Progenitor cell of endocrine pancreas (in vitro differentiated cells): ENCODE measurements around the gene PARVB. TPM values are rescaled to one million over a fixed set of nuclear protein-coding genes. Genes with fewer than 3 reads are reported as not detected.

Source experiments
- DNase-seq: peaks from one replicate; pipeline ENCODE4 v3.0.0; 2021; ENCODE audit warnings: low spot score; ENCODE audit not compliant: unreplicated experiment
- H3K27ac Mint-ChIP-seq: 2 replicates; pipeline ENCODE4 v1.8.0; 2021; ENCODE audit warnings: mild to moderate bottlenecking, moderate library complexity, mixed read lengths
- H3K27me3 Mint-ChIP-seq: 2 replicates; pipeline ENCODE4 v1.8.0; 2021; ENCODE audit warnings: mixed read lengths
- H3K36me3 Mint-ChIP-seq: 2 replicates; pipeline ENCODE4 v1.8.0; 2022; ENCODE audit warnings: mixed read lengths; ENCODE audit not compliant: insufficient read depth
- H3K4me1 Mint-ChIP-seq: 2 replicates; pipeline ENCODE4 v1.8.0; 2021; ENCODE audit warnings: low read depth, mixed read lengths
- H3K4me3 Mint-ChIP-seq: 2 replicates; pipeline ENCODE4 v1.8.0; 2021; ENCODE audit warnings: low read depth, mild to moderate bottlenecking, moderate library complexity, mixed read lengths
- H3K9me3 Mint-ChIP-seq: 2 replicates; pipeline ENCODE4 v1.8.0; 2021; ENCODE audit warnings: low read depth, mixed read lengths
- CTCF ChIP-seq: fragments of 200-600 bp; sonication (generic); IDR thresholded peaks from one replicate; pipeline ENCODE4 v1.5.0; 2021; ENCODE audit warnings: antibody characterized with exemption, mild to moderate bottlenecking; ENCODE audit not compliant: unreplicated experiment
- total RNA-seq: library from RNA; stranded (reverse); gene quantifications from 2 replicates; pipeline ENCODE4 v1.2.1, GENCODE V29; 2021

PARVB gene
- total RNA-seq, 1 donor from 2014 or later, result 11.8 TPM

GRCh38 chr22:44030702-44031082 is 6.6 kb downstream of the PARVB start:
- Mint-ChIP-seq H3K4me3 (no peak overlapping the region), H3K27ac (no peak overlapping the region), H3K27me3 (peaks cover 18% of the 10 kb centered on the region), H3K9me3 (no peaks in the 10 kb centered on the region), H3K36me3 (no peaks in the 10 kb centered on the region), H3K4me1 (peaks cover 8% of the 10 kb centered on the region)
- no peak for TF ChIP-seq CTCF
- no peak for DNase-seq

- no peak for TF ChIP-seq CTCF
- no peak overlapping the region for H3K4me3 Mint-ChIP-seq
- DNase-seq, result no peak
- no peaks in the 10 kb centered on the region for H3K9me3 Mint-ChIP-seq
- H3K27ac Mint-ChIP-seq, result no peak overlapping the region
- H3K27me3 Mint-ChIP-seq, result peaks cover 11% of the 10 kb centered on the region
- peaks cover 8% of the 10 kb centered on the region for H3K4me1 Mint-ChIP-seq
- no peaks in the 10 kb centered on the region for H3K36me3 Mint-ChIP-seq
Measured at GRCh38 chr22:44031158-44031952, 7.3 kb downstream of the PARVB start.

- peaks cover 8% of the 10 kb centered on the region for H3K4me1 Mint-ChIP-seq
- no peaks in the 10 kb centered on the region for H3K9me3 Mint-ChIP-seq
- H3K36me3 Mint-ChIP-seq, result no peaks in the 10 kb centered on the region
- H3K27ac Mint-ChIP-seq, result no peak overlapping the region
- H3K4me3 Mint-ChIP-seq, result no peak overlapping the region
- H3K27me3 Mint-ChIP-seq, result peaks cover 6% of the 10 kb centered on the region
- DNase-seq, result no peak
- TF ChIP-seq CTCF, result no peak
Measured at GRCh38 chr22:44032126-44032730, 8.1 kb downstream of the PARVB start.

GRCh38 chr22:44033287-44033686 is 9.2 kb downstream of the PARVB start:
- H3K9me3 Mint-ChIP-seq, result no peaks in the 10 kb centered on the region
- TF ChIP-seq CTCF, result no peak
- peaks cover 8% of the 10 kb centered on the region for H3K4me1 Mint-ChIP-seq
- peaks cover 2% of the 10 kb centered on the region for H3K27me3 Mint-ChIP-seq
- DNase-seq, result no peak
- H3K36me3 Mint-ChIP-seq, result no peaks in the 10 kb centered on the region
- no peak overlapping the region for H3K4me3 Mint-ChIP-seq
- H3K27ac Mint-ChIP-seq, result no peak overlapping the region

- Mint-ChIP-seq H3K4me1 (peaks cover 8% of the 10 kb centered on the region), H3K9me3 (no peaks in the 10 kb centered on the region), H3K4me3 (no peak overlapping the region), H3K27ac (peak overlapping the region; percentile 49), H3K36me3 (no peaks in the 10 kb centered on the region), H3K27me3 (no peaks in the 10 kb centered on the region)
- no peak for DNase-seq
- no peak for TF ChIP-seq CTCF
Measured at GRCh38 chr22:44033694-44034093, 9.6 kb downstream of the PARVB start.
